ENCODE results near the gene AQP5.
A peak's percentile ranks its signal among the peaks of the same experiment; 100 is the strongest.

Gene AQP5

GRCh38 chr12:49932533-49933130 lies 29.0 kb upstream of the AQP5 start:
- DNase-seq (ENCODE audit: low spot score): no peak

- DNase-seq (ENCODE audit: low spot score): no peak
Measured at GRCh38 chr12:49933796-49934195, 27.9 kb upstream of the AQP5 start.

DNA sequence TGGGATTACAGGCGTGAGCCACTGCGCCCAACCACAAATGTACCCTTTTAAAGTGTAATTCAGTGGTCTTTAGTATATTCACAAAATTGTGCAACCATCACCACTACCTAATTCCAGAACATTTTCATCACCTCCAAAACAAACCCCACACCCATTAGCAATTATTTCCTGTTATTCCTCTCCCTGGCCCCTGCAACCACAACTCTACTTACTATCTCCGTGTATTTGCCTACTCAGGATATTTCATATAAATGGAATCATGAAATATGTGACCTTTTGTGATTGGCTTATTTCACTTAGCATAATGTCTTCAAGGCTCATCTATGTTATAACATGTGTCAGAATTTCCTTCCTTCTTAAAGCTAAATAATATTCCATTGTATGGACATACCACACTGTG lies 27.2 kb upstream of the AQP5 start:
- no peak for DNase-seq (ENCODE audit: low spot score)

DNA sequence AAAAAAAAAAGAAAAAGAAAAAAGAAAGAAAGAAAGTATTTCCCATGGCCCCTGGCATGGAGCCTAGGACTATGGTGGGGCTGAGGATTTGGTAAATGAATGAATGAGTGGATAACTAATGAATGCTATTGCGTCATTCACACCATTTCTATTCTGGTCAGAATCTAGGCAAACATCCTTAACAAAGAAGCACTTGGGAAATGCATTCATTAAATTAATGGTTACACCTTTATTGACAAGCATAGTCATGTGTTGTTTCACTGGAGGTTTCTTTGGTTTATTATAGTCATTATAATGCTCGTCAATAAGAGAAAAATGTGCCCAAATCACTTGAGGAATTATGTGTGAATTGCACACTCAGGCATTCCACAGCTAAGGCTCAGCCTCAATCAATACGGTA lies 24.7 kb upstream of the AQP5 start:
- DNase-seq (ENCODE audit: low spot score): no peak

DNA sequence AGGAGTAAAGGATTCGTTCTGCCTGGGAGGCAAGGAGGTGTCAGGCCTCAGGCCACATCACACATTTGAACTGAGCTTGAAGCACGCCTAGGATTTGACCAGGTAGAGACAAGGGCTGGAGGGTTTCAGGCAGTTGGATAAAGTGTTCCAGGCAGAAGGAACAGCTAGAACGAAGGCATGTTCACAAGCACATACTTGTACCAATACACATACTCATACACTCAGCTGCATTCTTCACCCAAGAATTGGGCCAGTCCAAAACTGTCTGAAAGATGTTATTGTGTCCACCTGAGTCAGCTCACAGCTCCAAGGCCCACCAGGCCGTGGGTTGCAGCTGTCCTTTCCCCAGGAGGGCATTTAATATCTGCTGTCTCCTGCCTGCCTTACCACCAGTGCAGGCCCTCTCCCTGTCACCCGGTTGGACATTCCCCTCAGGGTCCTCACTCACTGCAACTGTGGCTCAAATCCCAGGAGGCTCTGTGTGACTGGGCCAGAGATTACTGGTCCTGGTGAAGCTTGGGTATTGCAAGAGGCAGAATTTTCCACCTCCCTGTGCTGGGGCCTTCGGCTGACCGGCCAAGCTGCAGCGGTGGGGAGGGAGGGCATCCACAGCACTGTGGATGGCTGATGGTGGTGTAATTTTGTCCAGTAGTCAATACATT lies 23.9 kb upstream of the AQP5 start:
- DNase-seq (ENCODE audit: low spot score): no peak

DNA sequence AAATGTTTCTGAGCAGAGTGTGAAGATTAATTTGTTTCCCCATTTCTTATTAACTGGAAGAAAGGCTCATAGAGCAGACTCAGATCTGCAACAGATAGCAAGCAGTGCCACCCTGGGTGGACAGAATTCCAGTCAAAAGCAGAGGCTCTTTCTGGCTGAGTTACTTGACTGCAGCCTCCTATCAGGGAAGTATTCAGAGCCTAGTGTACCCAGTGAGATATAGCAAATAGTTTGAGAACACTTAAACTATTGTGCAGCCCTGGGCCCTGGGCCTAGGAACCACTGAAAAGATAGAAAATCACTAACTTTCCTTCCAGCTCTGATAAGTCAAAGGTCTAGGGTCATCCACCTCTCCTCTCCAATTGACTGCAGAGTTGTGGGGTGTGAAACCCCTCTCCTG lies 22.4 kb upstream of the AQP5 start:
- no peak for DNase-seq (ENCODE audit: low spot score)

DNA sequence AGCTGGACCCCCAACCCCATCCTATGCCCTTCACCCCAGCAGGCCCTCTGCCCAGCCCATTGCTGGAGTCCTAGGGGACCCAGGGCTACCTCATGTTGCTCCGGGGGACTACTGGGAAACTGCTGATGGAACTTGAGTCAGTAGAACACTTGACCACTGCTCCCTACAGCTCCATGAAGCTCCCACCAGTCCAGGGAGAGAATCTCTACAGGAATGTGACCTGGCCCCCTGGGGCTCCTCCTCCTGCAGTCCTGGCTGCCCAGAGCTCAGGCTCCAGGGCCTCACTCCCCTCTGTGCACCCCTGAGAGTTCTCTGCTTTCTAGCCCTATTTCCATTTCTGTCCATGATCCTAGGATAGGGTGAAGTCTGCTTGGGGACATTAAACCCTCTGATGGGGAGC lies 22.0 kb upstream of the AQP5 start:
- DNase-seq (ENCODE audit: low spot score): no peak

GRCh38 chr12:49941556-49942511 lies 19.8 kb upstream of the AQP5 start:
- DNase-seq (ENCODE audit: low spot score): no peak

DNA sequence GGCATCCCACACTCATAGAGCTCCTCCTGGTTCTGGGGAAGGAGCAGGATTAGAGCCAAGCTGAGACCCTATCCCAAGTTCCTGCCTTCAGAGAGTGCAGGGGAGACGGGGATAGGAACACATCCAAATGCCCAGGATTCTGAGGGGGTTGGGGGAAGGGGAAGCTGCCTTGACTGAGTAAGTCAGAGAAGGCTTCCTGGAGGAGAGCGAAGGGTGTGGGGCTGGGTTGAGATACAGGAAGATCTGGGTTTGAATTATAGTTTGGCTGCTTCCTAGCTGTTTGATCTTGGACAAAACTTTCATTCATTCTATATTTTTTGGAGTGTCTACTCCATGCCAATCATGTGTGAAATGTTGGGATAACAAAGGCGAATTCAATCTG lies 19.2 kb upstream of the AQP5 start:
- no peak for DNase-seq (ENCODE audit: low spot score)

GRCh38 chr12:49942921-49943624 lies 18.6 kb upstream of the AQP5 start:
- DNase-seq (ENCODE audit: low spot score): no peak

- DNase-seq (ENCODE audit: low spot score): no peak
Measured at GRCh38 chr12:49943625-49943960, 18.1 kb upstream of the AQP5 start.

DNA sequence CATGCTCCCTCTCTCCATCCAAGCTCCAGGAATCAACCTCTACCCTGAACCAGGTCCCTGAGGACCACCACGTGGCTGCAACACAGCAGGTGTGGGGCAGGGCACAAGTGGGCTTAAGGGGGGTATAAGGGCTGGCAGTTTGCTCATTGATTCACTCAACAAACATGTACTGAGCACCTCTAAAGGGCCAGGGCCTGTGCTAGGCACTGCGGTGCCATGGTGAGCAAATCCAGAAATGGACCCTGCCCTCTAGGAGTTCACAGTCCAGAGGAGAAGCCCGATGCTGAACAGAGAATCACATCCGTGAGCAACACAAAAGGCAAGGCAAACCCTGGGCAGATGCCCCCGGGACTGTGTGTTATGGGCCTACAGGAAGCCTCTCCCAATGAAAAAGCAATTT lies 17.6 kb upstream of the AQP5 start:
- no peak for DNase-seq (ENCODE audit: low spot score)

GRCh38 chr12:49944718-49945117 lies 17.0 kb upstream of the AQP5 start:
- no peak for DNase-seq (ENCODE audit: low spot score)

- peak; percentile 97 for DNase-seq (ENCODE audit: low spot score)
Measured at GRCh38 chr12:49945394-49946080, 16.1 kb upstream of the AQP5 start.

GRCh38 chr12:49946086-49946485 lies 15.6 kb upstream of the AQP5 start:
- no peak for DNase-seq (ENCODE audit: low spot score)

GRCh38 chr12:49946497-49946896 lies 15.2 kb upstream of the AQP5 start:
- no peak for DNase-seq (ENCODE audit: low spot score)

DNA sequence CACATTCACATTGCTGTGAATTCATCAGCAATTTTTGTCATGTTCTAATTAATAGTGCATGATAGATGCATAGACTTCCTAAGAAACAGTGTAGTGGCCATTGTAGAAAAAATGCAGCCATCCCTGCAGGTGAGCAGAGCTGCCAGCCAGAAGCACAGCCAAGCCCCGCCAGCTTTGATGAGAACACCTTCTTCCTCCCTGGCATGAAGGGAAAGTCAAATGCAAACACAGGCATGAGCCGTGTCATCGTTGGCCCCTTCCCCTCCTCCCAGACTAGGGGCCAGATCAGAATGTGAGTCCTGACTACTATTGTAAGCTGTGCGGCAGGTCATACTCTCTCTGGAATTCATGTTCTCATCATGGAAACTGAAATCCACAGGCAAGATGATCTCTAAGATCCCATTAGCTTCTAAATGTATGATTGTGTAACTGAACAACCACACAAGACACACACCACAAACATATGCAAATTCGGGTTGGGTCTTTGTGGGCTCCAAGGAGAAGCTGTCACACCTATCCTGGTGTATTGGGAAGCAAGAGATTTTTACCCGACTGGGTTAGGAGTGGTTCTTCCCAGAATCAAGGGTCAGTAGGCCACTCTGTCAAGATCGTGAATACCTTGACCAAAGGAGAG lies 14.0 kb upstream of the AQP5 start:
- DNase-seq (ENCODE audit: low spot score): no peak

GRCh38 chr12:49948866-49949845 lies 12.5 kb upstream of the AQP5 start:
- no peak for DNase-seq (ENCODE audit: low spot score)

DNA sequence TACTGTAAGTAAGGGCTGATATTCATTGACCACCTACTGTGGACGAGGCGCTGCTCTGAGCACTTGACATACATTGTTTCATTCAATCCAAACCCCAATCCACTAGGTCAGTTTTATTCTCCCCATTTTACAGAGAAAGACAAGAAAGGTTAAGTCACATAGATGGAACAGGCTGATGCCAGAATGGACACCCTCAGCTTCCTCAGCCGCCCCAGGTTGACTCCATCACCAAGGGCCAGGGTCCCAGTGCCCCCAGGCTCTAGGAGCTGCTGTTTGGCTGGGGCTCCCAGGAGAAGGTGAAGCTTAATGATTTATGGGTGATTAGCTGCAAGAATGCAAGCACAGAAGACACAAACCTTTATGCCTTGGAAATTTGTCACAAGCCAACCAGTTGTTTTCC lies 11.8 kb upstream of the AQP5 start:
- no peak for DNase-seq (ENCODE audit: low spot score)

All from HuH-7.5 (cell line).